MM.1S (cell line): Measurements from ENCODE around the gene ZC2HC1C.

Experiments
- DNase-seq: peaks from one replicate; pipeline ENCODE4 v3.0.0-alpha.2; 2015
- H2AFZ ChIP-seq: fragments of 300-600 bp; sonication (generic); 2 replicates; pipeline ENCODE4 v1.6.0; 2016; ENCODE audit warnings: antibody characterized with exemption, low read length
- H3F3A ChIP-seq: fragments of 300-600 bp; sonication (generic); 2 replicates; pipeline ENCODE4 v1.6.1; 2016; ENCODE audit warnings: mild to moderate bottlenecking, antibody characterized with exemption, low read length, moderate library complexity, mixed read lengths; ENCODE audit not compliant: insufficient read depth
- H3K27ac ChIP-seq: fragments of 300-600 bp; sonication (generic); 2 replicates; pipeline ENCODE4 v1.5.1; 2016; ENCODE audit warnings: mild to moderate bottlenecking, low read length
- H3K27me3 ChIP-seq: fragments of 300-600 bp; sonication (generic); replicated peaks from 2 replicates; pipeline ENCODE4 v1.6.0; 2016; ENCODE audit warnings: low read length; ENCODE audit not compliant: insufficient read depth
- H3K36me3 ChIP-seq: fragments of 300-600 bp; sonication (generic); replicated peaks from 2 replicates; pipeline ENCODE4 v1.6.1; 2016; ENCODE audit warnings: mild to moderate bottlenecking, low read length, mixed read lengths; ENCODE audit not compliant: insufficient read depth
- H3K4me1 ChIP-seq: fragments of 300-600 bp; sonication (generic); 2 replicates; pipeline ENCODE4 v1.6.1; 2016; ENCODE audit warnings: low read length, mixed read lengths
- H3K4me2 ChIP-seq: fragments of 300-600 bp; sonication (generic); 2 replicates; pipeline ENCODE4 v1.6.0; 2016; ENCODE audit warnings: low read depth, low read length
- H3K4me3 ChIP-seq: fragments of 300-600 bp; sonication (generic); 2 replicates; pipeline ENCODE4 v1.5.1; 2016; ENCODE audit warnings: low read length, mixed read lengths
- H3K79me2 ChIP-seq: fragments of 300-600 bp; sonication (generic); 2 replicates; pipeline ENCODE4 v1.6.1; 2016; ENCODE audit warnings: mixed run types, low read length, mixed read lengths
- H3K9ac ChIP-seq: fragments of 300-600 bp; sonication (generic); 2 replicates; pipeline ENCODE4 v1.6.1; 2016; ENCODE audit warnings: low read length, mixed read lengths
- H3K9me2 ChIP-seq: fragments of 300-600 bp; sonication (generic); replicated peaks from 2 replicates; pipeline ENCODE4 v1.6.1; 2016; ENCODE audit warnings: mild to moderate bottlenecking, low read length, mixed read lengths; ENCODE audit not compliant: insufficient read depth
- H3K9me3 ChIP-seq: fragments of 300-600 bp; sonication (generic); replicated peaks from 2 replicates; pipeline ENCODE4 v1.6.1; 2016; ENCODE audit warnings: mild to moderate bottlenecking, low read length, mixed read lengths; ENCODE audit not compliant: insufficient read depth
- H4K20me1 ChIP-seq: fragments of 300-600 bp; sonication (generic); 2 replicates; pipeline ENCODE4 v1.6.1; 2016; ENCODE audit warnings: mild to moderate bottlenecking, low read length, moderate library complexity, mixed read lengths; ENCODE audit not compliant: insufficient read depth
- EZH2 ChIP-seq: fragments of 300-600 bp; sonication (generic); optimal IDR thresholded peaks from 2 replicates; pipeline ENCODE3; 2017; ENCODE audit warnings: low read depth, mild to moderate bottlenecking, antibody characterized with exemption, low read length, mixed read lengths
- EZH2phosphoT487 ChIP-seq: fragments of 300-600 bp; sonication (generic); IDR thresholded peaks from 2 replicates; pipeline ENCODE4 v1.6.1; 2018; ENCODE audit warnings: antibody characterized with exemption, low read length
- TF ChIP-seq, protein P1 (sequence below): fragments of 300-600 bp; sonication (generic); IDR thresholded peaks from 2 replicates; pipeline ENCODE4 v1.5.1; 2016; ENCODE audit warnings: antibody characterized with exemption, low read length, mixed read lengths

Gene ZC2HC1C

GRCh38 chr14:75101491-75101890, 32.0 kb downstream of the ZC2HC1C start:
- Histone ChIP-seq H3F3A (no peaks in the 10 kb centered on the region), H3K27me3 (no peaks in the 10 kb centered on the region), H4K20me1 (no peaks in the 10 kb centered on the region), H3K9me2 (no peaks in the 10 kb centered on the region), H3K4me1 (no peaks in the 10 kb centered on the region), H3K9ac (no peak overlapping the region), H2AFZ (no peak overlapping the region), H3K36me3 (no peaks in the 10 kb centered on the region), H3K27ac (no peak overlapping the region), H3K4me2 (no peak overlapping the region), H3K4me3 (no peak overlapping the region), H3K79me2 (no peaks in the 10 kb centered on the region), H3K9me3 (no peaks in the 10 kb centered on the region)
- TF ChIP-seq EZH2phosphoT487 (no peak), EZH2 (no peak)
- TF ChIP-seq, protein P1, sequence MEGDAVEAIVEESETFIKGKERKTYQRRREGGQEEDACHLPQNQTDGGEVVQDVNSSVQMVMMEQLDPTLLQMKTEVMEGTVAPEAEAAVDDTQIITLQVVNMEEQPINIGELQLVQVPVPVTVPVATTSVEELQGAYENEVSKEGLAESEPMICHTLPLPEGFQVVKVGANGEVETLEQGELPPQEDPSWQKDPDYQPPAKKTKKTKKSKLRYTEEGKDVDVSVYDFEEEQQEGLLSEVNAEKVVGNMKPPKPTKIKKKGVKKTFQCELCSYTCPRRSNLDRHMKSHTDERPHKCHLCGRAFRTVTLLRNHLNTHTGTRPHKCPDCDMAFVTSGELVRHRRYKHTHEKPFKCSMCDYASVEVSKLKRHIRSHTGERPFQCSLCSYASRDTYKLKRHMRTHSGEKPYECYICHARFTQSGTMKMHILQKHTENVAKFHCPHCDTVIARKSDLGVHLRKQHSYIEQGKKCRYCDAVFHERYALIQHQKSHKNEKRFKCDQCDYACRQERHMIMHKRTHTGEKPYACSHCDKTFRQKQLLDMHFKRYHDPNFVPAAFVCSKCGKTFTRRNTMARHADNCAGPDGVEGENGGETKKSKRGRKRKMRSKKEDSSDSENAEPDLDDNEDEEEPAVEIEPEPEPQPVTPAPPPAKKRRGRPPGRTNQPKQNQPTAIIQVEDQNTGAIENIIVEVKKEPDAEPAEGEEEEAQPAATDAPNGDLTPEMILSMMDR = no peak
- no peak for DNase-seq

- Histone ChIP-seq H3K9ac (no peak overlapping the region), H3K79me2 (no peaks in the 10 kb centered on the region), H3K4me3 (no peak overlapping the region), H3K27me3 (no peaks in the 10 kb centered on the region), H3K9me3 (no peaks in the 10 kb centered on the region), H3F3A (no peaks in the 10 kb centered on the region), H3K4me1 (no peaks in the 10 kb centered on the region), H3K9me2 (no peaks in the 10 kb centered on the region), H4K20me1 (no peaks in the 10 kb centered on the region), H2AFZ (no peak overlapping the region), H3K4me2 (no peak overlapping the region), H3K36me3 (no peaks in the 10 kb centered on the region), H3K27ac (no peak overlapping the region)
- no peak for DNase-seq
- TF ChIP-seq EZH2phosphoT487 (no peak), EZH2 (no peak)
- TF ChIP-seq, protein P1 = no peak
Observed at GRCh38 chr14:75107186-75107585, 37.7 kb downstream of the ZC2HC1C start.

DNA sequence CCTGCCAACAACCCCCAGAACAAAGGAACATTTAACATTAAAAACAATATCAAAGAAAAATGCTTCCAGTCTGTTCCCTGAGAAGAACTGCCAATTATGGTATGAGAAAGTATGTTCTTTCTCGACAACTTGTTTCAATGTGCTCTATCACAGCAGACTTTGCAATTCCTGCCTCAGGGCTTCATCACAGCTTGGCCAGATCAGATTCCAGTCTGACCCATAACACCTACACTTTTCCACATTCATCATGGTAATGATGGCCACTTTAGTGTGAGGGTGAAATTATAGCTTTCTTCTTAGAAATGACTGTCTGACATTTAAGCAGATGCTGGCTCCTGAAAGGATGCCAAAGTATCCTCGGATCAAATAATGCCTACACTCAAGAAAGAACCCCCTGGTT, 40.4 kb downstream of the ZC2HC1C start:
- H3K4me3 ChIP-seq = no peak overlapping the region
- H2AFZ ChIP-seq = no peak overlapping the region
- H3K4me1 ChIP-seq = no peaks in the 10 kb centered on the region
- DNase-seq = no peak
- no peak overlapping the region for H3K27ac ChIP-seq
- TF ChIP-seq, protein P1 = no peak
- TF ChIP-seq EZH2 = no peak
- TF ChIP-seq EZH2phosphoT487 = no peak
- H3K4me2 ChIP-seq = no peak overlapping the region
- H3K9me3 ChIP-seq = no peaks in the 10 kb centered on the region
- no peak overlapping the region for H3K9ac ChIP-seq
- no peaks in the 10 kb centered on the region for H3K9me2 ChIP-seq
- no peaks in the 10 kb centered on the region for H3K79me2 ChIP-seq
- no peaks in the 10 kb centered on the region for H3F3A ChIP-seq
- no peaks in the 10 kb centered on the region for H3K36me3 ChIP-seq
- no peaks in the 10 kb centered on the region for H3K27me3 ChIP-seq
- no peaks in the 10 kb centered on the region for H4K20me1 ChIP-seq
